Epithelial cell of proximal tubule (primary cell): ENCODE measurements around the gene AIG1. TPM values are rescaled to one million over a fixed set of nuclear protein-coding genes. Genes with fewer than 3 reads are reported as not detected.
A peak's percentile ranks its signal among the peaks of the same experiment; 100 is the strongest.
"Not testable (repeated sequence)": the region's sequence is repeated elsewhere in the genome, so short reads cannot be mapped to it uniquely, and the experiment has no call there.

Experiments
- DNase-seq: peaks from one replicate; pipeline ENCODE4 v3.0.0-alpha.2; 2011; ENCODE audit warnings: low read depth
- H3K4me3 ChIP-seq: 2 replicates; pipeline ENCODE4 v1.5.1; 2011; ENCODE audit warnings: low read depth, mild to moderate bottlenecking, low read length
- total RNA-seq: library from RNA; depleted of rRNA; stranded (reverse); fragments of >200 nt; gene quantifications from 2 replicates; pipeline ENCODE4 v1.2.3, GENCODE V29; 2015
- TF ChIP-seq, protein P1 (sequence below): conservative IDR thresholded peaks from 2 replicates; pipeline ENCODE4 v1.5.1; 2012; ENCODE audit warnings: low read depth, mild to moderate bottlenecking, low read length

The AIG1 gene
- total RNA-seq, 1 donor from 2014 or later, result 40.8 TPM

DNA sequence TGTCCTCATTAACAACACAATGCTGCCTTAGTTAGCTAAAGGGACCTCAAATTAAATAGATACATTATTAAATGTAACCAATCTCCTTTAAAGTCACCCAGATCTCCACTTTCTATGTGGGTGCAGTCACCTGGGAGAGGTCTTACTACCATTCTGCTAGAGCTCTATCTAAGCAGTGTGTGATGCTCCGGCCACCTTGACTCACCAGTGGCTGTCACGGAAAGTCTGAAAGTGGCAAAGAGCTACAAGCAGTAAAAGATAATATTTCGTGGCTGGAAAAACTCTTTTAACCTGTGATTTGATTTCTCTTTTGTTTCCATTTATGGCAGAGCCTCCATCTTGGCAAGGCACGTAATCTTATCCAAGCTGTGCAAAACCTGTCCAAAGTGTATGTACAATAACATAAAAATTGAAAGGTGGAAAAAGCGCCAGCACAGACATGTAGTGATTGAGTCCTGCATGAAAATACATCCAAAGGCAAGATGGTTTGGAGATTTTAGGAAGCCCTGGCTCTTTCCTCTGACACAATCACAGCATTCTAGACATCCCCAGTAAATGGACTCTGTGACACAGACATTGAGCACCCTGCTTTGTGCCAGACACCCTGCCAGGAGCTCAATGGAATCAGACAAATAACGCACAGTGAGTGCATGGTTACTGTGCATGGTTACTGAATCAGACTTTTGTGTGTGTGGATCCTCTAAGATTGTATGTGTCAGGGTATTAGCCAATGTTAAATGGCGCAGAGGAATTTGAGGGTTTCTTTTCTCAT, 273.2 kb downstream of the AIG1 start:
- H3K4me3 ChIP-seq, result no peak overlapping the region
- TF ChIP-seq, protein P1, sequence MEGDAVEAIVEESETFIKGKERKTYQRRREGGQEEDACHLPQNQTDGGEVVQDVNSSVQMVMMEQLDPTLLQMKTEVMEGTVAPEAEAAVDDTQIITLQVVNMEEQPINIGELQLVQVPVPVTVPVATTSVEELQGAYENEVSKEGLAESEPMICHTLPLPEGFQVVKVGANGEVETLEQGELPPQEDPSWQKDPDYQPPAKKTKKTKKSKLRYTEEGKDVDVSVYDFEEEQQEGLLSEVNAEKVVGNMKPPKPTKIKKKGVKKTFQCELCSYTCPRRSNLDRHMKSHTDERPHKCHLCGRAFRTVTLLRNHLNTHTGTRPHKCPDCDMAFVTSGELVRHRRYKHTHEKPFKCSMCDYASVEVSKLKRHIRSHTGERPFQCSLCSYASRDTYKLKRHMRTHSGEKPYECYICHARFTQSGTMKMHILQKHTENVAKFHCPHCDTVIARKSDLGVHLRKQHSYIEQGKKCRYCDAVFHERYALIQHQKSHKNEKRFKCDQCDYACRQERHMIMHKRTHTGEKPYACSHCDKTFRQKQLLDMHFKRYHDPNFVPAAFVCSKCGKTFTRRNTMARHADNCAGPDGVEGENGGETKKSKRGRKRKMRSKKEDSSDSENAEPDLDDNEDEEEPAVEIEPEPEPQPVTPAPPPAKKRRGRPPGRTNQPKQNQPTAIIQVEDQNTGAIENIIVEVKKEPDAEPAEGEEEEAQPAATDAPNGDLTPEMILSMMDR, result no peak
- no peak for DNase-seq

DNA sequence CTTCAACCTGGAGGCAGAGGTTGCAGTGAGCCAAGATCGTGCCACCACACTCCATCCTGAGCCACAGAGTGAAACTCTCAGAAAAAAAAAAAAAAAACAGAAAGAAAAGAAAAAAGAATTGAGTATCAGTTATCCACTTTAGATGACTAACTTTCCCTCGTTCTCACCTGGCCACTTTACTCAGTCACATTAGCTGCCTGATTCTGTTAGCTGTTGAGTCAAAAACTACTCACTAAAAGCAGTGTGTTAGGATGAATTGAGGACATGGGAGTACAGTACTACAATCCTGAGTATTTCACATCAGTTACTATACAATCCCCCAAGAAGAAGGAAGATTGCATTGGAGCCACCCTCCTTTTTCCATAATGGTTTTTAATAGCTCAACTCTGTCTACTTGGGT, 275.2 kb downstream of the AIG1 start:
- H3K4me3 ChIP-seq, result no peak overlapping the region
- no peak for DNase-seq
- TF ChIP-seq, protein P1, result no peak

DNA sequence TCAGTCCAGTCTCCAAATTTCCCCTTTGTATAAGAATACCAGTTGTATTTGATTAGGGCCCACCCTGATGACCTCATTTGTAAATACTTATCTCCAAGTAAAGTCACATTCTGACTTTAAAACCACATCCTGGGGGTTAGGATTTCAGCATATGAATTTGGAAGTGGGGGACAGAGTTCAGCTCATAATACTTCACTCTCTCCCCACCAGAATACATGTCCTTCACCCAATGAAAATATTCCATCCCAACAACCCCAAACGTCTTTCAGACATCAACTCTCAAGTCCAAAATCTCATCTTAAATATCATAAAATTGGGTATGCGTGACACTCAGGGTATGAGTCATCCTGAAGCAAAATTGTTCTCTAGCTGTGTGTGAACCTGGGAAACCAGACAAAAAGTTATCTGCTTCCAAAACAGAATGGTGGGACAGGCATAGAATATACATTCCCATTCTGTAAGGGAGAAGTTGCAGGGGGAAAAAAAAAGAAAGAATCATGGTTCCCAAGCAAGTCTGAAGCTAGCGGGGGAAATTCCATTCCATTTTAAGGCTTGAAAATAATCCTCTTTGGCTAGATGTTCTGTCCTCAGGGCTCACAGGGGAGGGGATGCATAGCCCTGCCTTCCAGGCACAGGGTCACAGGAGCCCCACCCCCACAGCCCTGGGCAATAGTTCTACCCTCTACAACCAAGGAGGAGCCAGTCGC, 275.9 kb downstream of the AIG1 start:
- TF ChIP-seq, protein P1, result no peak
- no peak overlapping the region for H3K4me3 ChIP-seq
- no peak for DNase-seq

DNA sequence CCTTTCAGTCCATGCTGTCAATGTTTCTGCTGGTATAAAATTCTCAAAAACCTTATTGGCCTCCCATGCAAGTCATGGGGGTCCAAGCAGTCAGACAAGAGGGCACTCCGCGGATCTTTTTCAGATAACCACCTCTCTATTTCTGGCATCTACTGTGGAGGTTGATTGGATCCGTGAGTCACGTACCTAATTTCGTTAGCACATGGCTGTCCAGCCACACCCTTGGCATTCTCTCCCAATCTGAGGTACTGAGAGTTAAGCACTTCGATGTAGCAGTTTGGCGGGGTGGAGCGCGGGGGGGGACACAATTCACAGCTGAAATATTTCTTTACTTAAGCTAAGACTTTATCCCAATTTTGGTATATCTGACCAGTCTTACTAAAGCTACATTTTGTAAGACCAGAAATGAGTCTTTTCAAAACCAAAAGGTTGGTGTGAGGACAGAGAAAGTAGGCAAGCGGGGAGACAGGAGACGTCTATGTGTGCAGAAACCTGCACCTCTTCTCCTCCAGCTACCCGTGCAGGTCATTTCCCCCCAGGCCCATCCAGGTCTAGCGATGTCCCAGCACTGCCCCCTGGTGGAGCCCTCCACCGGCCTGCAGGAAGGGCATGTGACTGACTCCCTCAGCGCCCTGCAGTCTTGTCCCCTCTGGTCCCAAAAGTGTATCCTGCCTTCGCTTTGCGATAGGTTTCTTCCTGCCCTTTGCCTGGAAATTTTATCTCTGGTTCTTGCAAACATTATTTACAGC, 276.7 kb downstream of the AIG1 start:
- DNase-seq, result no peak
- TF ChIP-seq, protein P1, result peak; percentile 62
- no peak overlapping the region for H3K4me3 ChIP-seq

DNA sequence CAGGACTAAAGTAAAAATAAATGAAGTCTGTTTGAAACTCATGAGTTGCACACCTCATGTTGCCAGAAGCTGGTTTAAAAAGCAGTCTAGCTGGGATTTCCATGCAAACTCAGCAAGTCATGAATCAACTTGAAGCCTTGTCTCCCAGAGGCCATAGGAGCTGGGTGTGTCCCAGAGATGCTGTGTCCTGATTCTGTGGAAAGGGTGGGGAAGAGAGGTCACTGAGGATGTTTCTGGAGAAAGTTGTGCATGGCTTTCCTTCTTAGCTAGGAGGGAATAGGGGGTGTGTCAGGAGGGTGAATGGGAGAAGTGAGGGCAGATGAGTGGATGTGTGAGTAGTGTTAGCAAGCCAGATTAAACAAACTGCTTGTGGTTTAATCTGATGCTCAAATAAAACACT, 278.5 kb downstream of the AIG1 start:
- no peak for DNase-seq
- no peak overlapping the region for H3K4me3 ChIP-seq
- TF ChIP-seq, protein P1, result no peak

DNA sequence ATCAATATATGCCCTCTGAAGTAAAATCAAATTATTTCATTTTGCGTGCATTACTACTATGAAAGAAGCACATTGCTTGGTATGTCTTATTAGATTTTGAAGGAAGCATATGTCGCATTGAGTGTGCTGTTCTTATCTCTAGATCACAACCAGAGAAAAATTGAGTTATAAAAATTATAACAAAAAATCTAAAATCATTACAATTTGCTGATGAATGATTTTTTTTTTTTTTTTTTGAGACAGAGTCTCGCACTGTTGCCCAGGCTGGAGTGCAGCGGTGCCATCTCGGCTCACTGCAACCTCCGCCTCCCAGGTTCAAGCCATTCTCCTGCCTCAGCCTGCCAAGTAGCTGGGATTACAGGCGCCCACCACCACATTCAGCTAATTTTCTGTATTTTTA, 284.8 kb downstream of the AIG1 start:
- not testable (repeated sequence) for H3K4me3 ChIP-seq, DNase-seq

DNA sequence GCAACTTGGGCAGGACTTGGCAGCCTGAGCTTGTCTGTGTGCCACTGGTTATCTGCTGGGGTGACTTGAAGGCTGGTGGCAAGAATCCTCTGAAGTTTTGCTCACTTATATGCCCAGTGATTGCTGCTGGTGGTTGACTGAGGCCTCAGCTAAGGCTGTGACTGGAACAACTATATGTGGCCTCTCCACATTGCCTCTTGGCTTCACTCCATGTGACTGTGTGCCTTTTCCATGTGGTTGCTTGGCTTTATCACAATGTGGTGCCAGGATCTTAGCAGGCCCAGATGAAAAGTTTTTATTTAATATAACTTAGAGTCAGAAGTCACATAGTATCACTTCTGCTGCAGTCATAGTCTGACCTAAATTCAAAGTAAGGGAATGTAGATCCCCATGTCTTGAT, 285.3 kb downstream of the AIG1 start:
- no peak overlapping the region for H3K4me3 ChIP-seq
- DNase-seq, result no peak
- TF ChIP-seq, protein P1, result no peak
